H1 (cell line): Measurements from ENCODE around the gene FPGS. TPM values are rescaled to one million over a fixed set of nuclear protein-coding genes. Genes with fewer than 3 reads are reported as not detected.

Experiments used
- EZH2 ChIP-seq: fragments of 200-600 bp; sonication (generic); IDR thresholded peaks from 2 replicates; pipeline ENCODE4 v1.7.1; 2012; ENCODE audit warnings: low read depth, mild to moderate bottlenecking, moderate library complexity, low read length, inconsistent platforms; ENCODE audit not compliant: severe bottlenecking
- GTF2F1 ChIP-seq: IDR thresholded peaks from 2 replicates; pipeline ENCODE4 v1.6.1; 2012; ENCODE audit warnings: low read depth, low read length, improper control_type of control experiment, borderline replicate concordance
- JUND ChIP-seq: IDR thresholded peaks from 2 replicates; pipeline ENCODE4 v1.6.1; 2011; ENCODE audit warnings: mild to moderate bottlenecking, improper control_type of control experiment, low read length
- polyA plus RNA-seq, 7 experiments: library from polyadenylated mRNA; depleted of rRNA in 3 of 7; stranded (reverse) in 5 of 7; unstranded in 2 of 7; fragments of >200 nt in 5 of 7; fragments of 200-250 nt in 2 of 7; gene quantifications; 1 replicate in 5 of 7; 2 replicates in 1 of 7; 4 replicates in 1 of 7; pipeline versions ENCODE4 v1.2.1 to v1.2.3, GENCODE V29; 2011 to 2013; ENCODE audit warnings: missing spikeins in 2 of 7, mixed read lengths in 2 of 7
- total RNA-seq: library from RNA; stranded (reverse); fragmentation: NEBNext Ultra II Directional; extraction: Animal tissue kit (Norgen Biotek cat#: 25700); gene quantifications from 2 replicates; pipeline ENCODE4 v1.2.1, GENCODE V29; 2021

The FPGS gene
- total and polyA plus RNA-seq, 2 of the 8 experiments (the other 6 are each of a cell fraction or from before 2014, with no cell fraction given): 62.4 to 83.0 TPM

DNA sequence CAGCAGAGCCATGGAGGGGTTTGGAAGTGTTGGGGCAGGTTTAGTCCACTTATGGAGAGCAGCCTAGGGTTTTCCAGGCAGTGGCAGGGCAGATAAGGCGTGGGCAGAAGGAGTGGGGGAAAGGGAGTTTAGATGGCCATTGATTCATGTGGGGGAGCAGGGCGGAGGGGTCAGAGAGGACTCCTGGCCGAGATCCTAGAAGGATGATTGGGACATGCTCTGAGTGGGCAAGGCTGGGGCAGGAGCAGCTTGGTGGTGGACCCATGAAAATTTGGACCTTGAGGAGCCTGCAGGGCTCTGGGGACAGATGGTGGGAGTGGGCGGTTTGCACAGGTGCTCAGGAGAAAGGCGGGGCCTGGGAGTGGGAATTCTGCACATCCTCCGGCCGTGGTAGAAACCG is 49.5 kb upstream of the FPGS start (continued):
- TF ChIP-seq JUND (no peak), GTF2F1 (no peak), EZH2 (no peak)
